Keratinocyte (primary cell): ENCODE results near the gene DCAF8L1.

ENCODE experiments used
- CTCF ChIP-seq, 3 experiments: IDR thresholded peaks in 1 of 3; conservative IDR thresholded peaks in 1 of 3; optimal IDR thresholded peaks in 1 of 3; 2 replicates in 2 of 3; 3 replicates in 1 of 3; pipeline versions ENCODE3 to v1.5.1; 2011; ENCODE audit warnings: low read length in 3 of 3, mild to moderate bottlenecking in 3 of 3, moderate library complexity in 2 of 3, control low read depth in 1 of 3, inconsistent platforms in 1 of 3; ENCODE audit not compliant: insufficient read depth in 2 of 3; ENCODE audit errors: extremely low read depth in 1 of 3
- EZH2 ChIP-seq: IDR thresholded peaks from one replicate; pipeline ENCODE4 v1.6.1; 2012; ENCODE audit warnings: inconsistent platforms, mild to moderate bottlenecking, low read length, moderate library complexity

GRCh38 chrX:27968878-27969277 is 12.4 kb downstream of the DCAF8L1 start:
- no peak for TF ChIP-seq CTCF (optimal IDR thresholded peaks at IDR 0.05 in 1 of 3, IDR thresholded peaks at IDR 0.05 in 1 of 3, conservative IDR thresholded peaks at IDR 0.05 in 1 of 3; ENCODE audit: extremely low read depth in 1 of 3, insufficient read depth in 2 of 3, low read length in 3 of 3)
- TF ChIP-seq EZH2 = no peak
